Tibial artery (tissue), 4 donors: ENCODE measurements around the gene ZNG1B.
"Not testable (repeated sequence)": the region's sequence is repeated elsewhere in the genome, so short reads cannot be mapped to it uniquely, and the experiment has no call there.

Source experiments
- DNase-seq, 2 donors: peaks; one replicate each; pipeline ENCODE4 v3.0.0-alpha.2; 2019
- H3K27ac ChIP-seq, 2 donors: fragments of 200-600 bp; sonication (generic) in 1 of 2; 1 replicate in 1 of 2; 2 replicates in 1 of 2; pipeline ENCODE4 v1.5.1; 2018 to 2019; ENCODE audit warnings: mild to moderate bottlenecking in 1 of 2
- H3K27me3 ChIP-seq, 2 donors: fragments of 200-600 bp; sonication (generic) in 1 of 2; one replicate each; pipeline versions ENCODE4 v1.5.1 to v1.6.0; 2016 to 2019
- H3K36me3 ChIP-seq, 3 donors: fragments of 200-600 bp; sonication (generic) in 2 of 3; one replicate each; pipeline ENCODE4 v1.5.1; 2016 to 2019; ENCODE audit warnings: mild to moderate bottlenecking in 2 of 3
- H3K4me1 ChIP-seq, 4 donors: fragments of 200-600 bp; sonication (generic) in 2 of 4; 1 replicate in 3 of 4; 2 replicates in 1 of 4; pipeline ENCODE4 v1.5.1; 2016 to 2019
- H3K4me3 ChIP-seq, 2 donors: fragments of 200-600 bp; sonication (generic) in 1 of 2; 1 replicate in 1 of 2; 2 replicates in 1 of 2; pipeline ENCODE4 v1.5.1; 2018 to 2019; ENCODE audit warnings: mild to moderate bottlenecking in 2 of 2
- H3K9me3 ChIP-seq, 3 donors: fragments of 200-600 bp; sonication (generic) in 1 of 3; one replicate each; pipeline ENCODE4 v1.5.1; 2016 to 2019
- intact Hi-C: fragments of 100-400 bp; cut with DNase I; formaldehyde crosslinking; loops from one replicate; pipeline ENCODE4 v1.15.0; 2023; ENCODE audit warnings: low total_unique reads

The ZNG1B gene

GRCh38 chr2:113541204-113541975 lies 103.9 kb downstream of the ZNG1B start:
- peak; percentile 27 to 65 for DNase-seq
- intact Hi-C loops, H3K27me3 ChIP-seq, H3K9me3 ChIP-seq, H3K4me1 ChIP-seq, H3K36me3 ChIP-seq: not testable (repeated sequence)
- H3K27ac ChIP-seq, result peak overlapping the region; percentile 62 to 65
- peak overlapping the region; percentile 62 to 64 for H3K4me3 ChIP-seq

- H3K27me3 ChIP-seq, H3K4me1 ChIP-seq, intact Hi-C loops, DNase-seq, H3K9me3 ChIP-seq, H3K36me3 ChIP-seq: not testable (repeated sequence)
- Histone ChIP-seq H3K4me3 (peak overlapping the region; percentile 62 to 64), H3K27ac (peak overlapping the region in 1 of 2 donors; percentile 62)
These were observed 104.5 kb downstream of the ZNG1B start for GRCh38 chr2:113541976-113542485.

GRCh38 chr2:113542529-113542928 lies 105.0 kb downstream of the ZNG1B start:
- H3K27me3 ChIP-seq, H3K36me3 ChIP-seq, DNase-seq, H3K27ac ChIP-seq, H3K9me3 ChIP-seq, H3K4me1 ChIP-seq, intact Hi-C loops: not testable (repeated sequence)
- H3K4me3 ChIP-seq, result peak overlapping the region; percentile 62 to 64
